OCI-LY7 (cell line): ENCODE measurements around the gene PRODH. TPM values are rescaled to one million over a fixed set of nuclear protein-coding genes. Genes with fewer than 3 reads are reported as not detected.

Source experiments
- BruUV-seq: library from RNA; stranded (reverse); fragments of 400-500 nt; replicated peaks from 2 replicates; lab custom pipeline; 2021; lab: Mats Ljungman, UMichigan
- CTCF ChIA-PET: fragments of 300-600 bp; sonication (Branson Sonifier 250); formaldehyde crosslinking; loops from one replicate; lab custom pipeline; 2022; ENCODE audit warnings: antibody characterized with exemption; ENCODE audit not compliant: unreplicated experiment; lab: Charles Lee
- POLR2A ChIA-PET: fragments of 300-600 bp; sonication (Branson Sonifier 250); formaldehyde crosslinking; loops from one replicate; lab custom pipeline; 2022; ENCODE audit warnings: antibody characterized with exemption; lab: Charles Lee
- DNase-seq: peaks from one replicate; pipeline ENCODE4 v3.0.0-alpha.2; 2015; ENCODE audit warnings: low spot score
- H2AFZ ChIP-seq: fragments of 200-600 bp; sonication (generic), shearing (Covaris generic); 2 replicates; pipeline ENCODE4 v1.6.1; 2014; ENCODE audit warnings: mild to moderate bottlenecking, antibody characterized with exemption, low read length, moderate library complexity
- H3K27ac ChIP-seq: fragments of 200-600 bp; sonication (generic); 2 replicates; pipeline ENCODE4 v1.5.1; 2014; ENCODE audit warnings: mixed run types, low read depth, mild to moderate bottlenecking, moderate library complexity, low read length, inconsistent platforms; ENCODE audit not compliant: poor library complexity, severe bottlenecking
- H3K36me3 ChIP-seq: fragments of 200-600 bp; sonication (generic); 2 replicates; pipeline ENCODE4 v1.6.1; 2014; ENCODE audit warnings: mild to moderate bottlenecking, antibody characterized with exemption, low read length, moderate library complexity, mixed read lengths; ENCODE audit not compliant: insufficient read depth
- H3K4me1 ChIP-seq: fragments of 200-600 bp; sonication (generic); 2 replicates; pipeline ENCODE4 v1.5.1; 2014; ENCODE audit warnings: mild to moderate bottlenecking, low read length; ENCODE audit not compliant: insufficient read depth, poor library complexity, severe bottlenecking
- H3K4me2 ChIP-seq: fragments of 200-600 bp; sonication (generic); 2 replicates; pipeline ENCODE4 v1.6.1; 2014; ENCODE audit warnings: mild to moderate bottlenecking, low read length
- H3K4me3 ChIP-seq: fragments of 200-600 bp; sonication (generic); 2 replicates; pipeline ENCODE4 v1.5.1; 2014; ENCODE audit warnings: mild to moderate bottlenecking, low read depth, low read length; ENCODE audit not compliant: poor library complexity, severe bottlenecking
- H3K79me2 ChIP-seq: fragments of 200-600 bp; sonication (generic); 2 replicates; pipeline ENCODE4 v1.6.1; 2016; ENCODE audit warnings: low read depth, mild to moderate bottlenecking, low read length, moderate library complexity, mixed read lengths; ENCODE audit not compliant: insufficient read depth
- H3K9me2 ChIP-seq: fragments of 200-600 bp; sonication (generic); 2 replicates; pipeline ENCODE4 v1.6.1; 2016; ENCODE audit warnings: mild to moderate bottlenecking, low read length, mixed read lengths; ENCODE audit not compliant: insufficient read depth
- H3K9me3 ChIP-seq: fragments of 200-600 bp; sonication (generic); 2 replicates; pipeline ENCODE4 v1.6.1; 2014; ENCODE audit warnings: mild to moderate bottlenecking, mixed run types, low read length, mixed read lengths
- H4K20me1 ChIP-seq: fragments of 200-600 bp; sonication (generic); 2 replicates; pipeline ENCODE4 v1.6.1; 2014; ENCODE audit warnings: mild to moderate bottlenecking, antibody characterized with exemption, low read length, moderate library complexity, mixed read lengths; ENCODE audit not compliant: insufficient read depth
- CTCF ChIP-seq: fragments of 200-600 bp; sonication (generic); conservative IDR thresholded peaks from 2 replicates; pipeline ENCODE4 v1.5.1; 2014; ENCODE audit warnings: mild to moderate bottlenecking, antibody characterized with exemption, low read length, moderate library complexity, mixed read lengths
- EZH2phosphoT487 ChIP-seq: fragments of 200-600 bp; sonication (generic); IDR thresholded peaks from 2 replicates; pipeline ENCODE4 v1.6.1; 2018; ENCODE audit warnings: low read depth, borderline replicate concordance, mild to moderate bottlenecking, mixed run types, antibody characterized with exemption, low read length, moderate library complexity, mixed read lengths
- intact Hi-C: fragments of 100-400 bp; cut with micrococcal nuclease; formaldehyde crosslinking; loops from one replicate; pipeline ENCODE4 v1.10.0; 2022; ENCODE audit not compliant: unreplicated experiment
- total RNA-seq, 2 experiments: library from RNA; depleted of rRNA in 1 of 2; stranded (reverse); fragments of >200 nt in 1 of 2; shearing (Covaris generic) in 1 of 2; gene quantifications; 2 replicates each; pipeline ENCODE4 v1.2.3, GENCODE V29; 2014 to 2022

PRODH gene
- total RNA-seq, 2 experiments from 2014 or later = not detected

- POLR2A ChIA-PET = no interaction called here
- Histone ChIP-seq H3K4me2 (no peak overlapping the region), H3K27ac (no peak overlapping the region), H3K36me3 (no peaks in the 10 kb centered on the region), H3K4me3 (no peak overlapping the region), H3K9me3 (0 out of 2 replicates have a peak, but pooled peaks cover under 1% of the 10 kb centered on the region), H4K20me1 (no peaks in the 10 kb centered on the region), H3K79me2 (no peaks in the 10 kb centered on the region), H3K9me2 (no peaks in the 10 kb centered on the region), H2AFZ (no peak overlapping the region), H3K4me1 (no peaks in the 10 kb centered on the region)
- BruUV-seq = no TSS peak
- TF ChIP-seq EZH2phosphoT487 (no peak), CTCF (no peak)
- CTCF ChIA-PET = no interaction called here
- intact Hi-C loops = no loop called here
- DNase-seq = no peak
Measured at GRCh38 chr22:18975434-18976196, 39.5 kb upstream of the PRODH start.

- no TSS peak for BruUV-seq
- Histone ChIP-seq H3K4me2 (no peak overlapping the region), H3K9me2 (no peaks in the 10 kb centered on the region), H4K20me1 (no peaks in the 10 kb centered on the region), H2AFZ (no peak overlapping the region), H3K36me3 (no peaks in the 10 kb centered on the region), H3K4me1 (no peaks in the 10 kb centered on the region), H3K79me2 (no peaks in the 10 kb centered on the region), H3K27ac (no peak overlapping the region), H3K4me3 (no peak overlapping the region), H3K9me3 (no peaks in the 10 kb centered on the region)
- no peak for TF ChIP-seq EZH2phosphoT487
- no peak for TF ChIP-seq CTCF
- ChIA-PET POLR2A (no interaction called here), CTCF (no interaction called here)
- intact Hi-C loops = no loop called here
- DNase-seq = no peak
Measured at GRCh38 chr22:18974477-18975180, 38.5 kb upstream of the PRODH start.
